Upper lobe of left lung (tissue), 6 donors: ENCODE measurements around the gene LTBR. TPM values are rescaled to one million over a fixed set of nuclear protein-coding genes. Genes with fewer than 3 reads are reported as not detected.
A peak's percentile ranks its signal among the peaks of the same experiment; 100 is the strongest.
"Not testable (repeated sequence)": the region's sequence is repeated elsewhere in the genome, so short reads cannot be mapped to it uniquely, and the experiment has no call there.

Source experiments
- ATAC-seq, 2 donors: fragments of 200-7000 bp; cut with Tn5 transposase; one replicate each; pipeline ENCODE4 v1.9.1; 2022; ENCODE audit warnings: mild to moderate bottlenecking in 2 of 2, moderate library complexity in 2 of 2; ENCODE audit not compliant: low FRiP score in 2 of 2
- DNase-seq, 2 donors: peaks; one replicate each; pipeline ENCODE4 v3.0.0-alpha.2; 2019 to 2020
- H3K27ac ChIP-seq, 4 donors: fragments of 200-600 bp; sonication (generic); one replicate each; pipeline ENCODE4 v1.5.1; 2016 to 2019
- H3K27me3 ChIP-seq, 4 donors: fragments of 200-600 bp; sonication (generic); one replicate each; pipeline ENCODE4 v1.5.1; 2017 to 2019
- H3K36me3 ChIP-seq, 4 donors: fragments of 200-600 bp; sonication (generic); one replicate each; pipeline ENCODE4 v1.5.1; 2016 to 2019
- H3K4me1 ChIP-seq, 4 donors: fragments of 200-600 bp; sonication (generic); one replicate each; pipeline ENCODE4 v1.5.1; 2018 to 2019
- H3K4me3 ChIP-seq, 4 donors: fragments of 200-600 bp; sonication (generic); one replicate each; pipeline ENCODE4 v1.5.1; 2017 to 2019; ENCODE audit warnings: mild to moderate bottlenecking in 2 of 4, moderate library complexity in 1 of 4
- H3K9me3 ChIP-seq, 4 donors: fragments of 200-600 bp; sonication (generic); one replicate each; pipeline ENCODE4 v1.5.1; 2018 to 2019
- CTCF ChIP-seq, 6 experiments: fragments of 450-650 bp in 4 of 6; fragments of 200-600 bp in 2 of 6; sonication (generic) in 2 of 6; IDR thresholded peaks; one replicate each; pipeline ENCODE4 v1.5.1; 2016 to 2019; ENCODE audit warnings: antibody characterized with exemption in 6 of 6
- EP300 ChIP-seq, 4 donors: sonication (generic); formaldehyde crosslinking; IDR thresholded peaks; one replicate each; pipeline ENCODE4 v1.5.1; 2017; ENCODE audit warnings: antibody characterized with exemption in 4 of 4, control low read depth in 2 of 4
- POLR2A ChIP-seq, 4 donors: fragments of 450-650 bp; IDR thresholded peaks; one replicate each; pipeline ENCODE4 v1.5.1; 2016 to 2017; ENCODE audit warnings: antibody characterized with exemption in 4 of 4, mild to moderate bottlenecking in 2 of 4
- POLR2AphosphoS5 ChIP-seq, 2 donors: sonication (generic); formaldehyde crosslinking; IDR thresholded peaks; one replicate each; pipeline ENCODE4 v1.5.1; 2017; ENCODE audit warnings: antibody characterized with exemption in 2 of 2
- WGBS, 2 donors: methylation state at CpG; one replicate each; pipeline ENCODE4 v1.1.5; 2017 to 2018; 5-methylcytosine and 5-hydroxymethylcytosine counted together
- total RNA-seq, 6 donors: library from RNA; depleted of rRNA in 4 of 6; stranded (reverse); fragments of >200 nt in 4 of 6; gene quantifications; one replicate each; pipeline versions ENCODE4 v1.1.0 to v1.2.1, GENCODE V29; 2016 to 2021
- donor health status: DM: no; HTN: no; CAD: no; lungs with moderate emphysema.
- donor health status: DM: no; HTN: yes; CAD: no; lungs with severe emphysema.

Gene LTBR
- total RNA-seq, 6 donors from 2014 or later = 84.9 to 207 (median 150) TPM

DNA sequence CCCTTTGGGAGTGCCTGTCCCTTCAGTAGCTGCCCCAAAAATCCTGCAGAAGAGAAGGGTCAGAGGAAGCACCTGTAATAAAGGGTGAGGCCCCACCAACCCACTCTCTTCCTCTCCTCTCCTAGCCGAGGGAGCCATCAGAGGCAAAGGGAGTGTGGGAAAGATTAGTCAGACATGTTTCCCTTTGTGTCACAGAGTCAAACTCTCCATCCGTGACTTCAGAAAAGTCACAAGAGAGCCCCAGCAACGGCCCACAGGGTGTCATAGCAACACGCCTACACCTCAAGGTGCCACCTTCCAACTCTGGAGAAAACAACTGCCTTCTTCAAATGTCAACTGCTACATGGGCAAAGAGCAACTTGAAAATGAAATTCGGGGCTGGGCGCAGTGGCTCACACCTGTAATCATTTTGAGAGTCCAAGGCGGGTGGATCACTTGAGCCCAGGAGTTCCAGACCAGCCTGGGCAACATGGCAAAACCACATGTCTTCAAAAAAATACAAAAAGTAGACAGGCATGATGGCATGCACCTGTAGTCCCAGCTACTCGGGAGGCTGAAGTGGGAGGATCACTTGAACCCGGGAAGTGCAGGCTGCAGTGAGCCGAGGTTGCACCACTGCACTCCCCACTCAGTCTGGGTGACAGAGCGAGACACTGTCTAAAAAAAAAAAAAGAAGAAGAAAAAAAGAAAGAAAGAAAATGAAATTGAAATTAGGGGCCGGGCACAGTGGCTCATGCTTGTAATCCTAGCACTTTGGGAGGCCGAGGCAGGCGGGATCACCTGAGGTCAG lies 43.1 kb downstream of the LTBR start:
- 76 to 82% methylated on average over 14 of the region's 14 CpGs for WGBS, 2 donors

DNA sequence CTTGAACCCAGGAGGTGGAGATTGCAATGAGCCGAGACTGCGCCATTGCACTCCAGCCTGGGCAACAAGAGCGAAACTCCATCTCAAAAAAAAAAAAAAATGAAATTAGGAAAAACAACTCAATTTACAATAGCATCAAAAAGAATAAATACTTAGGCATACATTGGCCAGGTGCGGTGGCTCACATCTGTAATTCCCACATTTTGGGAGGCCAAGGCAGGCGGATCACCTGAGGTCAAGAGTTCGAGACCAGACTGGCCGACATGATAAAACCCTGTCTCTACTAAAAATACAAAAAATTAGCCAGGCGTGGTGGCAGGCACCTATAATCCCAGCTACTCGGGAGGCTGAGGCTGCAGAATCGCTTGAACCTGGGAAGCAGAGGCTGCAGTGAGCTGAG lies 43.8 kb downstream of the LTBR start:
- 94 to 97% methylated on average over 10 of the region's 10 CpGs for WGBS, 2 donors
- not testable (repeated sequence) for DNase-seq, H3K4me3 ChIP-seq, ATAC-seq, H3K27ac ChIP-seq, H3K9me3 ChIP-seq, H3K36me3 ChIP-seq, H3K27me3 ChIP-seq
- H3K4me1 ChIP-seq = peaks cover 18 to 23% (median 22%) of the 10 kb centered on the region in 4 donors

More for the DNA sequence above, 43.1 kb downstream of the LTBR start:
- H3K9me3 ChIP-seq = no peaks in the 10 kb centered on the region
- DNase-seq (no peak), ATAC-seq (no peak)
- TF ChIP-seq CTCF (IDR thresholded peaks at IDR 0.05) (no peak), EP300 (IDR thresholded peaks at IDR 0.05) (no peak), POLR2A (IDR thresholded peaks at IDR 0.05) (no peak), POLR2AphosphoS5 (IDR thresholded peaks at IDR 0.05) (no peak)
- peaks cover 18 to 23% (median 22%) of the 10 kb centered on the region in 4 donors for H3K4me1 ChIP-seq
- H3K4me3 ChIP-seq = no peak overlapping the region
- H3K27me3 ChIP-seq = no peaks in the 10 kb centered on the region
- H3K36me3 ChIP-seq = no peaks in the 10 kb centered on the region
- H3K27ac ChIP-seq = no peak overlapping the region

- ATAC-seq (no peak), DNase-seq (no peak)
- TF ChIP-seq POLR2A (IDR thresholded peaks at IDR 0.05) = no peak
- TF ChIP-seq EP300 (IDR thresholded peaks at IDR 0.05) = no peak
- TF ChIP-seq POLR2AphosphoS5 (IDR thresholded peaks at IDR 0.05) = no peak
- TF ChIP-seq CTCF (IDR thresholded peaks at IDR 0.05) = no peak
- WGBS, 2 donors = 82 to 85% methylated on average over 3 of the region's 3 CpGs
- no peaks in the 10 kb centered on the region for H3K27me3 ChIP-seq
- no peak overlapping the region for H3K4me3 ChIP-seq
- no peaks in the 10 kb centered on the region for H3K9me3 ChIP-seq
- H3K36me3 ChIP-seq = no peaks in the 10 kb centered on the region
- peak overlapping the region in 1 of 4 donors; percentile 17 for H3K27ac ChIP-seq
- H3K4me1 ChIP-seq = peaks cover 17 to 22% (median 21%) of the 10 kb centered on the region in 4 donors
These were observed 44.4 kb downstream of the LTBR start for GRCh38 chr12:6428326-6428725.

- Histone ChIP-seq H3K36me3 (no peaks in the 10 kb centered on the region), H3K27me3 (no peaks in the 10 kb centered on the region), H3K4me3 (peak overlapping the region in 3 of 4 donors; percentile 5 to 29 (median 16)), H3K9me3 (no peaks in the 10 kb centered on the region), H3K4me1 (peaks cover 10 to 15% (median 14%) of the 10 kb centered on the region in 4 donors), H3K27ac (peak overlapping the region; percentile 71 to 86 (median 76))
- WGBS, 2 donors = 18 to 20% methylated on average over 19 of the region's 19 CpGs
- TF ChIP-seq POLR2AphosphoS5 (IDR thresholded peaks at IDR 0.05) (peak; percentile 79 to 89), POLR2A (IDR thresholded peaks at IDR 0.05) (peak in 1 of 4 donors; percentile 25), EP300 (IDR thresholded peaks at IDR 0.05) (peak in 3 of 4 donors; percentile 35 to 95 (median 42)), CTCF (IDR thresholded peaks at IDR 0.05) (peak in 2 of 6 experiments; percentile 23 to 39)
- DNase-seq = peak in 1 of 2 donors; percentile 93
- ATAC-seq = peak; percentile 93 to 95
These were observed 46.4 kb downstream of the LTBR start for GRCh38 chr12:6430124-6430989.

DNA sequence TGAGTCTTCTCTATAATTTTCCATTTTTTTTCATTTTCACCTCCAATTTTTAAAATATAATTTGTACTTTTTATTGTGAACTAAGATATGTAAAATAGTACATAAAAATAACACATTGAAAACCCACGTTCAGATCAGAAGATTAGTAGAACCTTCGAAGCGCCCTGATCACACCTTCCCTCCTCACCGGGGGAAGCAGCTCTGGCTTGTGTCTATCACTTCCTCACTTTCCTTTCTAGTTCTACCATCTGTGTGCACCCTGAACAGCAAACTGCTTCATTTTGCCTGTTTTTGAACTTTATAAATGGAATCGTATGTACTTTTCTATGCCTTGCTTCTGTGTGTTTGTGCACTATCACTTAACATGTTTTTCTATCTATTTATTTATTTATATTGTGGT lies 49.0 kb downstream of the LTBR start:
- Histone ChIP-seq H3K36me3 (no peaks in the 10 kb centered on the region), H3K4me3 (no peak overlapping the region), H3K27me3 (no peaks in the 10 kb centered on the region), H3K27ac (no peak overlapping the region), H3K9me3 (no peaks in the 10 kb centered on the region), H3K4me1 (peaks cover 10 to 15% (median 14%) of the 10 kb centered on the region in 4 donors)
- TF ChIP-seq POLR2AphosphoS5 (IDR thresholded peaks at IDR 0.05) (no peak), POLR2A (IDR thresholded peaks at IDR 0.05) (no peak), EP300 (IDR thresholded peaks at IDR 0.05) (no peak), CTCF (IDR thresholded peaks at IDR 0.05) (no peak)
- DNase-seq (no peak), ATAC-seq (no peak)
- WGBS, 2 donors = 72 to 74% methylated on average over 5 of the region's 5 CpGs
